Muscle of back (tissue), 13 donors: ENCODE data around the gene GREM2. TPM values are rescaled to one million over a fixed set of nuclear protein-coding genes. Genes with fewer than 3 reads are reported as not detected.

Experiments
- DNase-seq, 3 donors: peaks; one replicate each; pipeline versions ENCODE4 v3.0.0 to v3.0.0-alpha.2; 2013
- long read RNA-seq, 9 donors: transcript quantifications; one replicate each; lab custom pipeline, GENCODE V29; 2026
- polyA plus RNA-seq, 10 donors: library from polyadenylated mRNA; unstranded; fragments of 120-200 nt; gene quantifications; one replicate each; pipeline ENCODE4 v1.2.1, GENCODE V29; 2013; ENCODE audit not compliant: insufficient read length in 10 of 10

Gene GREM2
- 10 to 100 TPM in 1 of 10 donors, 1 to 10 TPM in 9; 2.5 to 13.6 (median 3.5) TPM for polyA plus RNA-seq
- long read RNA-seq, donor 1, full-length matches to known transcripts: 1 of 1 reads
- long read RNA-seq, donor 1, partial matches to known transcripts: 0 of 1 reads
- long read RNA-seq, donor 1, other reads (novel, unspliced or antisense): 0 of 1 reads
- long read RNA-seq, donor 2: 0 reads
- long read RNA-seq, donor 3: 0 reads
- long read RNA-seq, donor 4, full-length matches to known transcripts: 1 of 1 reads
- long read RNA-seq, donor 4, partial matches to known transcripts: 0 of 1 reads
- long read RNA-seq, donor 4, other reads (novel, unspliced or antisense): 0 of 1 reads
- long read RNA-seq, donor 5: 0 reads
- long read RNA-seq, donor 6, full-length matches to known transcripts: 4 of 4 reads
- long read RNA-seq, donor 6, partial matches to known transcripts: 0 of 4 reads
- long read RNA-seq, donor 6, other reads (novel, unspliced or antisense): 0 of 4 reads
- long read RNA-seq, donor 7: 0 reads
- long read RNA-seq, donor 8, full-length matches to known transcripts: 4 of 4 reads
- long read RNA-seq, donor 8, partial matches to known transcripts: 0 of 4 reads
- long read RNA-seq, donor 8, other reads (novel, unspliced or antisense): 0 of 4 reads
- long read RNA-seq, donor 9: 0 reads

DNA sequence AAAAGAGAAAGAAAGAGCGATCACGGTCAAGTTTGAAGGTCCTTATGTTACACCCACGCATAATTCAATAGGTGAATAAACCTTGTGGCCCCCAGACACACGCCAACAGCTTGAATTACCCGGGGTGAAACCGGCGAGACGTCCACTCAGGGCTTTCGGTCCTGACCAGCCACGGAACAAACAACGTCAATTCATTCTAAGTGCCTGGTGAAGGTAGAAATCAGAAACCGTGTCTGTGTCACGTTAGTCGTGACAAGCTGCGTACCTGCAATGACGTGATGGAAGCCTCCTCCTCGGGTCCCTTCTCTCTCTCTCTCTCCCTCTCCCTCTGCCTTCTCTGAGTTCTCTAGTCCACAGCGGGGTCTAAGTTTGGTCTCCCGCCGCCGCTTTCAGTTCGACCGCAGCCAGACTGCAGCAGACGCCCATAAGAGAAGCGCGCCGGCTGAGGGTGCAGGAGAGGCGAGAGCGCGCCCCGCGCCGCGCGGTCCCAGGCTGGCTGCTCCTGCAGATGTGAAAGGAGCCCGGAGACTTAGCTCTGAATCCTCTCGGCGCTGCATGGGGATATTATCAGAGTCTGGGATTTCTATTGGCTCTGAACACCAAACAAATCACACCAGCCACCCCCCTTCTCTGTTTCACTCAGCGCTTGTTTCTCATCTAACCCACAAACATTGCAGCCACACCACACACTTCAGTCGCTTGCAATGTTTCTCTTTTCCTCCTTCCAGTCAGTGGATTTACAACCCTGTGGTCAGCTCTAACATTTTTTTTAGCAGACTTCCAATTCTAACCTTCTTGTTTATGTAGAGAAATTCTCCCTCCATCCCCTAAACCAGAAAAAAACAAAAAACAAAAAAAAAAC lies at the start of gene GREM2:
Gene GREM2 (minus strand): TSS at position 537 of the 862 bp plus-strand sequence. CDS start 118,680 bp downstream, outside the sequence.
- DNase-seq: peak; percentile 63 to 86 (median 79)

GRCh38 chr1:240658312-240658960 lies 46.5 kb upstream of the GREM2 start:
- peak in 1 of 3 donors; percentile 37 for DNase-seq

GRCh38 chr1:240656531-240656930 lies 44.6 kb upstream of the GREM2 start:
- no peak for DNase-seq

DNA sequence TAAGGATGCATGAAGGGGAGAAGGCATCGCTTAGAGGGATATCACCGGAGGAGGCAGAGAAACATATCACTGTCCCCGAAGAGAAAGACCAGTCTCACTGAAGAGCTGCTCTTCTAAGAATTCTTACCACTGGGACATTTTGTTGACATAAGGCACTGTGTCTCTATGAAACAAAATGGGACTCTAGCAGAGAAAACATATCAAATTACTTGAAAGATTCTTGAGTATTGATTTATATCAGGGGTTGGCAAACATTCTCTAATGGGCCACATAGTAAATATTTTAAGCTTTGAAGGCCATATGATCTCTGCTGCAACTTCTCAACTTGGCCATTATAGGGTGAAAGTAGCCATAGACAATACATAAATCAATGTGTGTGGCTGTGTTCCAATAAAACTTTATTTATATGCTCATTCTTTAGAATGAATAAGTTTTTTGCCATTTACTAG lies 41.0 kb upstream of the GREM2 start:
- no peak for DNase-seq

DNA sequence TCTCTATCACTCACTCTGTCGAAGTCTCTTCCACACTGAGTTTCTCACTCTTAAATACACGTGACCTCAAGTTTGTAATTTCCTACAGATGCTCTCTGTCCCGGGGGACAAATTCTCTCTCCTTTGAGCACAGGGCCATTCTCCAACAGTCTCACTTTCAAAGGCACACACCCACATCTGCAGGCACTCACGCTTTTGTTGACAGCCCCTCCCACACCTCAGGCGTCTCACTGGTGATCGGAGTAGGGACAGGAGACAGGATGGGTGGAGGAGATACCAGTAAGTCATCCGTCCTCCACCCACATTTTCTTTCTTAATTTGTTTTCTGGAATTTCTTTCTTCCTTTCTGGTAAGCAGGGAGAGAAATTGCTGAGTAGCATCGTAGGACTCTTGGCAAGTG lies 40.6 kb upstream of the GREM2 start:
- DNase-seq: peak; percentile 21 to 60 (median 27)

- DNase-seq: no peak
Observed at GRCh38 chr1:240650877-240651276, 38.9 kb upstream of the GREM2 start.

GRCh38 chr1:240649733-240650721 lies 38.1 kb upstream of the GREM2 start:
- DNase-seq: no peak

DNA sequence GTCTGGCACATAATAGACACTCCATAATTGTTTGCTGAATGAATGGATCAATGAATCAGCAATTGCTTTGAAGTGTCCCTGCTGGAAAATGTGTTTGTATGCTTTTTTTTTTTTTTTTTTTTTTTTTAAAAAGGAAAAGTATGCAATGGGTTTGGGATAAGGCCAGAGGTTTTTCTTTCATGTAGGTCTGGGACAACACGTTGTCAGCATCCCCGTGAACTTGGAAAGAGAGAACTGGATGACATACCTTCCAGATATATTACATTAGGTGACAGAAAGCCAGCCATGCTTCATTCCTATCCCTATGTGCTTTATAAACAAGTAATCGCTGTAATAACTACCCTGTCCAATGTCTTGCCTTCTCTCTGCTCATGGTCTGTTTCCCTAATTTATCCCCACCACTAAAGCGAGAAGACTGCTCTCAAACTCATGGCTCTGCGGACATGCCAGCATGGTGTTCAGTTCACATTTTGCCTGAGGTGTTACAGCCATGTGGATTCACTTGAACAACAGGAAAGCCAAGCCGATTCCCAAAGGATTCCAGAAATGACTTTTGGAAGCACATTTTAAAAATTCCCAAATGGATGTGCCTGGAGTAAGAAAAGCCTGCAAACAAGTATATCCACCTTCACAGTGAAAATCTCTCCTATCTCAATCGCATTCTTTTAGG lies 34.8 kb upstream of the GREM2 start:
- peak; percentile 29 to 76 (median 63) for DNase-seq

- DNase-seq: no peak
Observed at GRCh38 chr1:240644732-240645131, 32.8 kb upstream of the GREM2 start.

- DNase-seq: no peak
Observed at GRCh38 chr1:240635466-240636256, 23.7 kb upstream of the GREM2 start.

DNA sequence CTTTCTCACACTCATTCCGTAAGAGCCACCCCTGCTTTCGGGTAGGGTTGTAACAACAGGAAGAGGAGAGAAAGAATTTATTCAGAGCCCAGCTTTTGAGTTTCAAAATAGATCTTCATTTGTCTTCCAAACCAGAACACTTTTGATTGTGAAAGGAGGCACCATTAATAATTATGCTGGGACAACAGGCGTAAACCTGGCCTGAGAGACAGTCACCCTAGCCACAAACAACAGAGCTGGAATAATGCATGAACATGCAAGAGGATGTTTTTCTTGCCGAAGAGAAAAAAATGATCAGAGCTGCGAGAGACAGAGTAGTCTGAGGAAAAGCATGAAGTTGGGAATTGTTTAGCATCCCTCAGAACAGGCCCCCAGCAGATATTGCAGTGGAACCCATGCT lies 18.5 kb upstream of the GREM2 start:
- DNase-seq: no peak

DNA sequence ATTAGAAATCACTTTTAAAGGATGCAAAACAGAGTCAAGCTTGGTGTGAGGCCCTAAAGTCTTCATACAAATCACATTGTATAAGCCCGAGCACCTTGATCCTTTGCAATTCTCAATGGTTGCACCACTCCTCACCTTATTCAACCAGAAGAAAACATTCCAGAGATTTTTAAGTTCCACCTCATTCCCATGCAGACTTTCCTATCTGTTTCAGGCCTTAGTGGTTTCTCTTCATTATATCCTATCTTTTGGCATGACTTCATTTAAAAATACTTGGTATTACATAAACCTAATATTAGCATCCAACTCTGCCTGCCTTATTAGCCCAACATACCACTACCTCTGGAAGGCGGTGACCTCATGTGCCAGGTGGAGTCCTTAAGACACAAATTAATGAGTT lies 9.3 kb upstream of the GREM2 start:
- no peak for DNase-seq

GRCh38 chr1:240619906-240620621 lies 8.1 kb upstream of the GREM2 start:
- DNase-seq: peak in 1 of 3 donors; percentile 24

DNA sequence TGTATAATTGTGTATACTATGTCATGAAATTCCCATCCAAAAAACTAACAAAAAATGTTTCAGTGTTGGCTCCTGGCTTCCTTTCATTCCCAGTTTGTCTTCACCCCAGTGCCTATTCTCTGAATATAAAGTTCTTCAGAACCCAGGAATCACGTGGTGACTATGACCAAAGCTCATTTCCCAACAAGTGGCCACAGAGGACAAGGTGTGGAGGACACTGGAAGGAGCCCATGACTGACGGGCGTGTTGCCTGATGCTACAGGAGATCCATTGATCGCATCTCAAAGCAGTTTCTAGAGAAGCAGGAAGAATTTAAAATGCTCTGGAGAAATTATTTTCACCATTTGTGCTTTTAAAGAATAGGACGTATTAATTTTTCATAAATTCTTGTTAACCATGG lies 7.4 kb upstream of the GREM2 start:
- no peak for DNase-seq

DNA sequence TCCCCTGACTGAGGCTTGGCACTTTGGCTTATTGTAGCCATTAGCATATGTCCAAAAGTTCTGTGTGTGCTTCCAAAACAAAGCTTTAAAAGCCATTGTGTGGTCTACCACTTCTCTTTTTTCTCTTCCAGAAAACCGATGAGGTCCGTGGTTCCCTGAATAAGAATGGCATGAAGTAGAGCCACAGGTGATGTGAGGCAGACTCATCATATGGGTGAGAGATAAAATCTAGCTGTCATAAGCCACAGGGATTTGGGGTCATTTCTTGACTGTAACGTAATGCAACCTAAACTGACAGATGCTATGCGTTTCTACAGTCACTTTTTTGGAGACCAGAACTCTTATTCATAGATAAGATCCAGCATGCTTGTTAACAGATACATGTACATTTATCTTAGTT lies 7.0 kb upstream of the GREM2 start:
- DNase-seq: no peak

GRCh38 chr1:240616018-240616417 lies 4.1 kb upstream of the GREM2 start:
- DNase-seq: no peak

- no peak for DNase-seq
Observed at GRCh38 chr1:240613356-240614142, 1.6 kb upstream of the GREM2 start.
